ENCODE results near the gene NUFIP2. TPM values are rescaled to one million over a fixed set of nuclear protein-coding genes. Genes with fewer than 3 reads are reported as not detected.
"Not testable (repeated sequence)": the region's sequence is repeated elsewhere in the genome, so short reads cannot be mapped to it uniquely, and the experiment has no call there.

The NUFIP2 gene, protein sequence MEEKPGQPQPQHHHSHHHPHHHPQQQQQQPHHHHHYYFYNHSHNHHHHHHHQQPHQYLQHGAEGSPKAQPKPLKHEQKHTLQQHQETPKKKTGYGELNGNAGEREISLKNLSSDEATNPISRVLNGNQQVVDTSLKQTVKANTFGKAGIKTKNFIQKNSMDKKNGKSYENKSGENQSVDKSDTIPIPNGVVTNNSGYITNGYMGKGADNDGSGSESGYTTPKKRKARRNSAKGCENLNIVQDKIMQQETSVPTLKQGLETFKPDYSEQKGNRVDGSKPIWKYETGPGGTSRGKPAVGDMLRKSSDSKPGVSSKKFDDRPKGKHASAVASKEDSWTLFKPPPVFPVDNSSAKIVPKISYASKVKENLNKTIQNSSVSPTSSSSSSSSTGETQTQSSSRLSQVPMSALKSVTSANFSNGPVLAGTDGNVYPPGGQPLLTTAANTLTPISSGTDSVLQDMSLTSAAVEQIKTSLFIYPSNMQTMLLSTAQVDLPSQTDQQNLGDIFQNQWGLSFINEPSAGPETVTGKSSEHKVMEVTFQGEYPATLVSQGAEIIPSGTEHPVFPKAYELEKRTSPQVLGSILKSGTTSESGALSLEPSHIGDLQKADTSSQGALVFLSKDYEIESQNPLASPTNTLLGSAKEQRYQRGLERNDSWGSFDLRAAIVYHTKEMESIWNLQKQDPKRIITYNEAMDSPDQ
- total RNA-seq, result 21.6 and 28.1 TPM in 2 replicates

DNA sequence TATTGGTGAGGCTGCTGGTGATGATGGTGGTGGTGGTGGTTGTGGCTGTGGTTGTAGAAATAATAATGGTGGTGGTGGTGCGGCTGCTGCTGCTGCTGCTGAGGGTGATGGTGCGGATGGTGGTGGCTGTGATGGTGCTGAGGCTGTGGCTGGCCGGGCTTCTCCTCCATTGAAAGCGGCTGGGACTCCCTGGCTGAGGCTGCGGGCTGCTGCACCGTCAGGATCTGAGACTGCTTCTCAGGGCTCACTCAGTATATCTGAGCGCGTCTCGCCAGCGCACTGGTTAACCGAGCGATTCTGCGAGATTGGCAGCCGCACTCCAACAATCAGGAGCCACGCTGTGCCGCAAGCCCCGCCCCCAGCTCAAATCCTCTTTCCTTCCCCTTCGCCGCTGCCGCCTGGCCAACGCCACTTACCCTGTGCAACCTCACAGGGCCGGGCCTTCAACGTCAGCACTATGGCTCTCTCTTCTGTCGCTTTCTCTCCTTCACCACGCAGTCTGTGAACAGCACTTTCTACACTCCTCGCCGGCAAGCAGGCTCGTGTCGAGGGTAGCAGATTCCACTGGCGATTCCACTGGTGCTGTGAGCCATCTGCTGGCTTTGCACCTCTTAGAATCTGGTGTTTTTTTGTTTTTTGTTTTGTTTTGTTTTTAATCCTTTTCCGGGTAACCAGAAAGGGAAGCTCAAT lies at the start of gene NUFIP2:
Gene NUFIP2, minus strand, starts transcription at position 259 of the 690 bp plus-strand sequence. Its CDS starts 89 bp downstream, at position 170.
- H3K4me3 ChIP-seq (ENCODE audit: low read depth, low read length), result peak within 1 kb of the TSS; percentile 97
- peak; percentile 79 for DNase-seq (ENCODE audit: low read depth)
- TF ChIP-seq, protein P1, sequence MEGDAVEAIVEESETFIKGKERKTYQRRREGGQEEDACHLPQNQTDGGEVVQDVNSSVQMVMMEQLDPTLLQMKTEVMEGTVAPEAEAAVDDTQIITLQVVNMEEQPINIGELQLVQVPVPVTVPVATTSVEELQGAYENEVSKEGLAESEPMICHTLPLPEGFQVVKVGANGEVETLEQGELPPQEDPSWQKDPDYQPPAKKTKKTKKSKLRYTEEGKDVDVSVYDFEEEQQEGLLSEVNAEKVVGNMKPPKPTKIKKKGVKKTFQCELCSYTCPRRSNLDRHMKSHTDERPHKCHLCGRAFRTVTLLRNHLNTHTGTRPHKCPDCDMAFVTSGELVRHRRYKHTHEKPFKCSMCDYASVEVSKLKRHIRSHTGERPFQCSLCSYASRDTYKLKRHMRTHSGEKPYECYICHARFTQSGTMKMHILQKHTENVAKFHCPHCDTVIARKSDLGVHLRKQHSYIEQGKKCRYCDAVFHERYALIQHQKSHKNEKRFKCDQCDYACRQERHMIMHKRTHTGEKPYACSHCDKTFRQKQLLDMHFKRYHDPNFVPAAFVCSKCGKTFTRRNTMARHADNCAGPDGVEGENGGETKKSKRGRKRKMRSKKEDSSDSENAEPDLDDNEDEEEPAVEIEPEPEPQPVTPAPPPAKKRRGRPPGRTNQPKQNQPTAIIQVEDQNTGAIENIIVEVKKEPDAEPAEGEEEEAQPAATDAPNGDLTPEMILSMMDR (conservative IDR thresholded peaks at IDR 0.05; ENCODE audit: low read depth, low read length), result no peak

DNA sequence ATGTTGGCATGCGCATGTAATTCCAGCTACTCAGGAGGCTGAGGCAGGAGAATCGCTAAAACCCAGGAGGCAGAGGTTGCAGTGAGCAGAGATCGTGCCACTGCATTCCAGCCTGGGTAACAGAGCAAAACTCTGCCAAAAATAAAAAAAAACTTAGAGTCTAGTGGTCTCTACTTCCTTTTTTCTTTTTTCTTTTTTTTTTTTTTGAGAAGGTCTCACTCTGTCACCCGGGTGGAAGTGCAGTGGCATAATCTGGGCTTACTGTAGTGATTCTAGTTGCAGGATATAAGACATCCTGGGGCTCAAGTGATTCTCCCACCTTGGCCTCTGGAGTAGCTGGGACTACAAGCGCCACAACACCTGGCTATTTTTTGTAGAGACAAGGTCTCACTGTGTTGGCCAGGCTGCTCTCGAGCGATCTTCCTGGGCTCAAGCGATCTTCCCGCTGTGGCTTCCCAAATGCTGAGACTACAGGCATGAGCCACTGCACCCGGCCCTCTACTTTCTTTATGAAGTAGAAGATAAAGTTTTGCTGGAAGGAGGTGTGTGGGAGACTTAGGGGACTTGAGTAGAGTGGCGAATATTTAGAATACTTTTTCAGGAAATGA lies 48.3 kb upstream of the NUFIP2 start:
- TF ChIP-seq, protein P1 (conservative IDR thresholded peaks at IDR 0.05; ENCODE audit: low read depth, low read length), result no peak
- no peak overlapping the region for H3K4me3 ChIP-seq (ENCODE audit: low read depth, low read length)
- no peak for DNase-seq (ENCODE audit: low read depth)

DNA sequence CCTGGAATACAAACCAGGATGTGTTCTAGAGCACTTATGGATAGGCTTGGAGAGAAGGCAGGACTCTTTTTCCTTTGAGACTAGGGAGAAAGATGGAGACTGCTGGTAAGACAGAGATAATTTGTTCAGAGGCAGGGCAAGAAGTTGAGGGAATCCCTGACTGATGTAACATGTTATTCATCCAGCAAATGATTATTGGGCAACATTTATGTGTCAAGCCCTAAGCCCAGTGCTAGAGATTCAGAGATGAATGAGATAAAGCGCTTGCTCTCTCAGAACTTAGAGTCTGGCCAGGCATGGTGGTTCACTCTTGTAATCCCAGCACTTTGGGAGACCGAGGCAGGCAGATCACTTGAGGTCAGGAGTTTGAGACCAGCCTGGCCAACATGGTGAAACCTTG lies 47.8 kb upstream of the NUFIP2 start:
- DNase-seq (ENCODE audit: low read depth), result peak; percentile 2
- TF ChIP-seq, protein P1 (conservative IDR thresholded peaks at IDR 0.05; ENCODE audit: low read depth, low read length), result no peak
- no peak overlapping the region for H3K4me3 ChIP-seq (ENCODE audit: low read depth, low read length)

DNA sequence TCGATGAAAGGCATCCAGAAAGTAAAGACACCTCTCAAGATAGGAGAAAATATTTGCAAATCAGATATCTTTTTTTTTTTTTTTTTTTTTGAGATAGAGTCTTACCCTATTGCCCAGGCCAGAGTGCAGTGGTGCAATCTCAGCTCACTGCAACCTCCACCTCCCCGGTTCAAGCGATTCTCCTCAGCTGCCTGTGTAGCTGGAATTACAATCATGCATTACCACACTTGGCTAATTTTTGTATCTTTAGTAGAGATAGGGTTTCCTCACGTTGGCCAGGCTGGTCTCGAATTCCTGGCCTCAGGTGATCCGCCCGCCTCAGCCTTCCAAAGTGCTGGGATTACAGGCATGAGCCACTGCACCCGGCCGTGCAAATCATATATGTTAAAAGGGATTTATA lies 45.1 kb upstream of the NUFIP2 start:
- not testable (repeated sequence) for DNase-seq (ENCODE audit: low read depth); H3K4me3 ChIP-seq (ENCODE audit: low read depth, low read length)

DNA sequence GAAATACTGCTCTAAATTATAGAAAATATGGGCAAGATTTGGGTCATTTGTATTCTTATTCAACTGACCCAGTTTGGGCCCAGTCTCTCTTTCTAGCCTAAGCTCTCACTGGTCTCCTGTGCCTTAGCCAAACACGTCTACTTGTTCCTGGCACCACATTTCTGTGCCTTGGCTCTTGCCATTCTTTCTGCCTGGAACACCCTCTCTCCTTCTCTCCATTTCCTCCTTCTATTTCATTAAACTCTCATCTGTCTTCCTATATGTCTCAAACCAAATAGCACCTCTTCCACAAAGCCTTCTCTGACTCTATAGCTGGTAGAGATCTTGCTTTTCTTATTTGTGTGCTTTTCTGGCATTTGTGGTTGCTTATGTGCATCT lies 37.7 kb upstream of the NUFIP2 start:
- no peak overlapping the region for H3K4me3 ChIP-seq (ENCODE audit: low read depth, low read length)
- no peak for DNase-seq (ENCODE audit: low read depth)
- TF ChIP-seq, protein P1 (conservative IDR thresholded peaks at IDR 0.05; ENCODE audit: low read depth, low read length), result no peak

DNA sequence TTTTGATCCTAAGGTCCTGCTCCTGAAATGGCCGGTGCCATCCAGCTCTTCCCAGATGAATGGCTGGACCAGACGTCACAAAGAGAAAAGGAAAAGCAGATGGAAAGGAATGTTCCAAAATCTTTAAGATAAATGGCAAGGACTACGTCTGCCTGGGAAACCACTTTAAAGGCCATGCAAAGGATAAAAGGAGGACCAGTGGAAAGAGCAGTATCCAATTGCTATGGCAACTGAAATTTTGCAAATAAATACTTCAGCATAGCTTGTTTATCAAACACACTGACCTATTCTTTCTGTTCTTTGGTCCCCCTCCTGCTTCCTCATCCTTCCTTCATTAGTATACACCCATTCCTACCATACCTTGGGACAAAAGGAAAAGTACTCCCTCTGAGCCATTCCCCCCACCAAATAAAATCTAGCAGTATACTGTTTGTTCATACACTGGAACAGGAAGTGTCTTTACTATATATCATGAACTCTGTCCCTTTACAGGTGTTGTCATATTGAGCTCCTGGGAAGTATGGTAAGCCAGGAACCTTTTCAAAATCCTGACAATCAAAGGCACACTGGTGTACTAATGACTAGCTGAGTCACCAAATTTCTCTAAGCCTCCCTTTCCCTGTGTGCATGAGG lies 37.2 kb upstream of the NUFIP2 start:
- no peak for DNase-seq (ENCODE audit: low read depth)
- H3K4me3 ChIP-seq (ENCODE audit: low read depth, low read length), result no peak overlapping the region
- TF ChIP-seq, protein P1 (conservative IDR thresholded peaks at IDR 0.05; ENCODE audit: low read depth, low read length), result no peak
